ENCODE measurements around the gene TNFRSF12A.

DNA sequence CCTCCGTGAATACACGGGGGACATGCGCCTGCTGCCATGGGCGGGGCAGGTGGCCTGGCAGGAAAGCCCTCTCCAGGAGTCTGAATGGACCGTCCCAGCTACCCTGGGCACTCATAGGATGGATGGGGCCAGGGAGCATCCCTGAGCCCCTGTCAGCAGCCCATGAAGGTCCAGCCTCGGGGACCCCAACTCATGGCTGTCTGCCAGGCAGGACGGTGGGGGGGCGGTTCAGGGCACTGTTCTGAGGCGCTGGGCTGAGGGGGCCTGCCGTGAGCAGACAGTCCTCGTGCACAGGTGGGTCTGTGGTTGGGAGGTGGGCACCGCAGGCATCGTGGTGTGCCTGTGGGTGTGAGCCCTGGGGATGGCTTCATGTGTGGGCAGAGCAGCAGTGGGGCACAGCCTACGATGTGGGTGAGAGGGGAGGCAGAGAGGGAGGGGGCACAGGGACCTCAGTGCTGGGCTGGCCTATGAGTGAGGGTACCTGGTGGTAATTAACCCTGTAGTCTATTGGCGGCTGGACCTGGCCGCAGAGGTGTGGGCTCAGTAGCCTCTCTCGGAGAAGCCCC, 33.5 kb upstream of the TNFRSF12A start:
- TF ChIP-seq ZNF468 (CRISPR knock-in tag; IDR thresholded peaks at IDR 0.05) = no peak
- no peak for TF ChIP-seq POLR2A (IDR thresholded peaks at IDR 0.05; ENCODE audit: insufficient read depth in 1 of 2, low read depth in 2 of 2, low read length in 2 of 2)
- no peak for TF ChIP-seq ZNF619 (CRISPR knock-in tag; IDR thresholded peaks at IDR 0.05)
- no peak for TF ChIP-seq MIXL1 (CRISPR knock-in tag; IDR thresholded peaks at IDR 0.05)
- no peak for TF ChIP-seq EP300 (IDR thresholded peaks at IDR 0.05; ENCODE audit: low read depth in 2 of 2, low read length in 2 of 2)
- no peak for TF ChIP-seq EP300 (CRISPR knock-in tag; IDR thresholded peaks at IDR 0.05; ENCODE audit: borderline replicate concordance)
- no peak for TF ChIP-seq PHB2 (IDR thresholded peaks at IDR 0.05; ENCODE audit: partially characterized antibody)
- no peak for TF ChIP-seq NR1H2 (CRISPR knock-in tag; IDR thresholded peaks at IDR 0.05; ENCODE audit: borderline replicate concordance, low read depth)
- no peak for TF ChIP-seq CREB1 (IDR thresholded peaks at IDR 0.05)
- no peak for TF ChIP-seq CREB1 (CRISPR knock-in tag; IDR thresholded peaks at IDR 0.05)
- TF ChIP-seq ZNF292 (CRISPR knock-in tag; IDR thresholded peaks at IDR 0.05; ENCODE audit: borderline replicate concordance, low read depth) = no peak

Data from HepG2 (cell line).